Measurements from ENCODE around the gene SAMD14.

SAMD14 gene

GRCh38 chr17:50129728-50130558 is at the start of gene SAMD14:
Gene SAMD14 (minus strand): TSS chr17:50130160. CDS start chr17:50124959, 5,201 bp downstream.
- no peak for DNase-seq (ENCODE audit: low read depth)

- no peak for DNase-seq (ENCODE audit: low read depth)
Observed at GRCh38 chr17:50177983-50178834, 48.2 kb upstream of the SAMD14 start.

GRCh38 chr17:50177476-50177875 is 47.5 kb upstream of the SAMD14 start:
- no peak for DNase-seq (ENCODE audit: low read depth)

GRCh38 chr17:50176559-50177357 is 46.8 kb upstream of the SAMD14 start:
- no peak for DNase-seq (ENCODE audit: low read depth)

- no peak for DNase-seq (ENCODE audit: low read depth)
Observed at GRCh38 chr17:50175035-50175807, 45.3 kb upstream of the SAMD14 start.

GRCh38 chr17:50174444-50174843 is 44.5 kb upstream of the SAMD14 start:
- DNase-seq (ENCODE audit: low read depth), result no peak

- DNase-seq (ENCODE audit: low read depth), result no peak
Observed at GRCh38 chr17:50173335-50173941, 43.5 kb upstream of the SAMD14 start.

- no peak for DNase-seq (ENCODE audit: low read depth)
Observed at GRCh38 chr17:50172936-50173334, 43.0 kb upstream of the SAMD14 start.

GRCh38 chr17:50172130-50172529 is 42.2 kb upstream of the SAMD14 start:
- no peak for DNase-seq (ENCODE audit: low read depth)

- DNase-seq (ENCODE audit: low read depth), result no peak
Observed at GRCh38 chr17:50171371-50172071, 41.6 kb upstream of the SAMD14 start.

- no peak for DNase-seq (ENCODE audit: low read depth)
Observed at GRCh38 chr17:50170662-50171370, 40.9 kb upstream of the SAMD14 start.

- DNase-seq (ENCODE audit: low read depth), result no peak
Observed at GRCh38 chr17:50169881-50170459, 40.0 kb upstream of the SAMD14 start.

- DNase-seq (ENCODE audit: low read depth), result no peak
Observed at GRCh38 chr17:50169121-50169764, 39.3 kb upstream of the SAMD14 start.

GRCh38 chr17:50168319-50168718 is 38.4 kb upstream of the SAMD14 start:
- no peak for DNase-seq (ENCODE audit: low read depth)

- DNase-seq (ENCODE audit: low read depth), result no peak
Observed at GRCh38 chr17:50167371-50167770, 37.4 kb upstream of the SAMD14 start.

GRCh38 chr17:50166518-50167181 is 36.7 kb upstream of the SAMD14 start:
- no peak for DNase-seq (ENCODE audit: low read depth)

- DNase-seq (ENCODE audit: low read depth), result no peak
Observed at GRCh38 chr17:50165867-50166517, 36.0 kb upstream of the SAMD14 start, which contains the start of gene SGCA. Gene SGCA (plus strand): TSS chr17:50166005. CDS start chr17:50166041, 36 bp downstream.

GRCh38 chr17:50165466-50165865 is 35.5 kb upstream of the SAMD14 start:
- DNase-seq (ENCODE audit: low read depth), result no peak

Data from stimulated activated CD8-positive, alpha-beta memory T cell treated with anti-CD3 and anti-CD28 coated beads, Interleukin-15, amount 100 ng/mL, for 24 hours (primary cell).